DMS114 treated with DMSO at 0.1 percent for 48 hours (cell line): ENCODE results near the gene AKAP6.

Experiments used
- DNase-seq: peaks from one replicate; lab custom pipeline; 2025; ENCODE audit not compliant: unreplicated experiment; lab: John Stamatoyannopoulos, UW

Gene AKAP6

GRCh38 chr14:32404784-32405573, 75.9 kb downstream of the AKAP6 start:
- no peak for DNase-seq

- DNase-seq, result no peak
These were observed 76.8 kb downstream of the AKAP6 start for GRCh38 chr14:32405856-32406255.

GRCh38 chr14:32407130-32407529, 78.0 kb downstream of the AKAP6 start:
- DNase-seq, result no peak

GRCh38 chr14:32408018-32408417, 78.9 kb downstream of the AKAP6 start:
- no peak for DNase-seq

GRCh38 chr14:32412103-32412502, 83.0 kb downstream of the AKAP6 start:
- no peak for DNase-seq

GRCh38 chr14:32412532-32412931, 83.4 kb downstream of the AKAP6 start:
- DNase-seq, result no peak

- DNase-seq, result no peak
These were observed 85.0 kb downstream of the AKAP6 start for GRCh38 chr14:32413967-32414640.

- no peak for DNase-seq
These were observed 85.7 kb downstream of the AKAP6 start for GRCh38 chr14:32414808-32415255.

- no peak for DNase-seq
These were observed 89.0 kb downstream of the AKAP6 start for GRCh38 chr14:32417956-32418552.

- DNase-seq, result no peak
These were observed 90.3 kb downstream of the AKAP6 start for GRCh38 chr14:32419429-32419828.

GRCh38 chr14:32421781-32422180, 92.7 kb downstream of the AKAP6 start:
- DNase-seq, result no peak

GRCh38 chr14:32422440-32422839, 93.3 kb downstream of the AKAP6 start:
- no peak for DNase-seq

- DNase-seq, result no peak
These were observed 96.9 kb downstream of the AKAP6 start for GRCh38 chr14:32426028-32426427.

- DNase-seq, result no peak
These were observed 97.7 kb downstream of the AKAP6 start for GRCh38 chr14:32426586-32427388.

- no peak for DNase-seq
These were observed 98.8 kb downstream of the AKAP6 start for GRCh38 chr14:32427726-32428528.

GRCh38 chr14:32428875-32429274, 99.8 kb downstream of the AKAP6 start:
- no peak for DNase-seq

GRCh38 chr14:32430326-32430725, 101.2 kb downstream of the AKAP6 start:
- DNase-seq, result no peak

- no peak for DNase-seq
These were observed 103.9 kb downstream of the AKAP6 start for GRCh38 chr14:32432813-32433538.

- DNase-seq, result no peak
These were observed 105.1 kb downstream of the AKAP6 start for GRCh38 chr14:32434180-32434579.

GRCh38 chr14:32434880-32435279, 105.8 kb downstream of the AKAP6 start:
- DNase-seq, result no peak
